GM19035 (cell line): Measurements from ENCODE around the gene MBOAT7.

Experiments
- ATAC-seq: cut with Tn5 transposase; IDR thresholded peaks from one replicate; pipeline ENCODE4 v1.9.1; 2021; ENCODE audit not compliant: unreplicated experiment

The MBOAT7 gene

GRCh38 chr19:54164369-54165068, 24.9 kb downstream of the MBOAT7 start:
- no peak for ATAC-seq

GRCh38 chr19:54162884-54163283, 26.5 kb downstream of the MBOAT7 start:
- no peak for ATAC-seq

DNA sequence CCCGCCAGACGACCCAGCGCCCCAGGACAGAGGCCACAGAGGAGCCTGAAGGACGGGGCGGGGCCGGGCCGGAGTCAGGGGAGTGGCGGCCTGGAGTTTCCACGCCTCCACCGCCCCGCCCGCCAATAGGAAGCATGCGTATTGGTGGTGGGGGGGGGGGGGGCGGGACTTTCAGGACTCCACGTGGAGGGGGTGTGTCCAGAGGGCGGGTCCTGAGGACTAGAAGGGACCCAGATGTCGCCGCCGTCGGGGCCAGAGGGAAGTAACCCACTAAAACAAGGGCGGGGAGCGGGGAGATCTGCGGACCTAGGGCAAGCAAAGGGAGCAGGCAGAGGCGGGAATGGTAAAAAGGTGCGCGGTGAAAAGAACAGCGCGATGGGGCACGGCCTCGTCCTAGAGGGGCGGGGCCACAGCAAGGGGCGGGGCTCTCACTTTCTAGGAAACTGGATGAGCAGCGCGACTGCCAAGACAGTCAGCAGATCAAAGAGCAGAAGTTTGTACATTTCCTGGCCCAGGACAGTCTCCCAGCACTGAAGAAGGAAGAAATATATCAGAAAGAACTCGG, 27.1 kb downstream of the MBOAT7 start:
- no peak for ATAC-seq

GRCh38 chr19:54160854-54161253, 28.5 kb downstream of the MBOAT7 start:
- ATAC-seq, result no peak

DNA sequence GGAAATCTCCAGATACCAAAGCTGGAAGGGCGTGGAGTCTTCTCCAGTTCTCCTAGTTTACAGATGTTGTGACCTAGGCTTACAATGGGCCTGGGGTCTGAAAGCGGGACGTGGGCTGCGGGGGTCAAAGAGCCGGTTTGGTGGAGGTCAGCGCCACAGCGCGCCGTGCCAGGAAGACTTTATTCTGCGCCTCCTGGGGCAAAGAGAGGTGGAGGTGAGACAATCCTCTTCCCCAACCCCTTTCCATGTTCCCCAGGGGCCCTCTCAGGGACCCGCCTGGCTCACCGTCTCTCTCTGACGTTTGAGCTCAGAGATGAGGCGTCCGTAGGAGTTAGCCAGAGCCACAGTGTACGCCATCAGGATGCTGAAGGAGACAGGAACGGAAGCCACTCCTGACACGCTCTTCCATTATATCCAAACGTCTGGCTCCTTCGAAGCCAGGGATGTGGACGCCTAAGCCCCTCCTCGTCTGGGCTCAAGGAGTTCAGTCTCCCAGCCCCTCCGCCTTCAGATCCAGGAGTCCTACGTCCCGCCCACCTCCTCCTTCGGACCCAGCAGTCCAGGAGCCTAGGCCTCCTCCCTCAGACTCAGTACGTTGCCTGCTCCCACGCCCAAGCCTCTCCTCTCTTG, 29.1 kb downstream of the MBOAT7 start:
- peak; percentile 1 for ATAC-seq

GRCh38 chr19:54159352-54160181, 29.8 kb downstream of the MBOAT7 start, which contains the start of gene LENG1:
Gene LENG1, minus strand, starts transcription at chr19:54159721. Its CDS starts 26 bp downstream, at chr19:54159695.
- ATAC-seq, result peak; percentile 87

GRCh38 chr19:54158812-54159351, 30.5 kb downstream of the MBOAT7 start:
- ATAC-seq, result no peak

DNA sequence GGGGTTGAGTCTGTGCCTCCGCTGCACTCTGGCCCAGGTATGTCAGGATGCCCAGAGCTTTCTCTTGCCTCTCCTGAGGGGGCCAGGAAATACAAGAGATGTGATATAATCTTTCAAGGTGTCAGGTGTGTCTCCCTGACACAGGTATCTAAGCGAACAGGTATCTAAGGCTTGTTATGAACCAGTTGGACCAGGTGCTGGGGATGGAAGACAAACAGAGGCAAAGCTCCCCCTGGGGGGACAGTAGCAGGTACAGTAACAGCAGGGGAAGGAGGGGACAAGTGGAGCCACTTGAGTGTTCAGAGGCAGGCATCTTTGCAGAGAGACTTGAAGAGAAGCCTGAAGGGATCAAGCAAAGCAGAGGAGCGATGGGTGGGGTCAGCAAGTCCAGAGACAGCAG, 32.4 kb downstream of the MBOAT7 start:
- ATAC-seq, result no peak

DNA sequence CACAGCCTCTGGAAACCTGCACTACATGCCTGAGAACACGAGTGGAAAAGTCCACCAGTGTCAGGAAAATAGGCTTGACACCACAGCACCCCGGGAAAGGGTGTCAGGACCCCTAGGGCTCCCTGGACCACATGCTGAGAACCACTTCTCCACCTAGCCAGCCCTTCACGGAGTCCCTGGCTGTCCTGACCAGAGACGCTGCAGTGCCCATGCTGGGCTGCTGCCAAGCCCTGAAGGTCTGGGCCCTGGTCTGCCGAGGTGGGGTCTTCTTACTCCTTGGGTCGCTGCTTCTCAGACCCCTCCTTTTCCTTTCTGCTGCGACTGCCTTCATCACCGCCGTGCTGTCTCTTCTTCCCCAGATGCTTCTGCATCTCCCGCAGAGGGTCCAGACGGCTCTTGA, 32.9 kb downstream of the MBOAT7 start:
- ATAC-seq, result no peak

- ATAC-seq, result no peak
These were observed 33.7 kb downstream of the MBOAT7 start for GRCh38 chr19:54155694-54156093.

- no peak for ATAC-seq
These were observed 34.6 kb downstream of the MBOAT7 start for GRCh38 chr19:54154603-54155345.

GRCh38 chr19:54153731-54154326, 35.6 kb downstream of the MBOAT7 start:
- no peak for ATAC-seq

GRCh38 chr19:54152878-54153524, 36.4 kb downstream of the MBOAT7 start:
- no peak for ATAC-seq

- no peak for ATAC-seq
These were observed 37.1 kb downstream of the MBOAT7 start for GRCh38 chr19:54152267-54152666.

DNA sequence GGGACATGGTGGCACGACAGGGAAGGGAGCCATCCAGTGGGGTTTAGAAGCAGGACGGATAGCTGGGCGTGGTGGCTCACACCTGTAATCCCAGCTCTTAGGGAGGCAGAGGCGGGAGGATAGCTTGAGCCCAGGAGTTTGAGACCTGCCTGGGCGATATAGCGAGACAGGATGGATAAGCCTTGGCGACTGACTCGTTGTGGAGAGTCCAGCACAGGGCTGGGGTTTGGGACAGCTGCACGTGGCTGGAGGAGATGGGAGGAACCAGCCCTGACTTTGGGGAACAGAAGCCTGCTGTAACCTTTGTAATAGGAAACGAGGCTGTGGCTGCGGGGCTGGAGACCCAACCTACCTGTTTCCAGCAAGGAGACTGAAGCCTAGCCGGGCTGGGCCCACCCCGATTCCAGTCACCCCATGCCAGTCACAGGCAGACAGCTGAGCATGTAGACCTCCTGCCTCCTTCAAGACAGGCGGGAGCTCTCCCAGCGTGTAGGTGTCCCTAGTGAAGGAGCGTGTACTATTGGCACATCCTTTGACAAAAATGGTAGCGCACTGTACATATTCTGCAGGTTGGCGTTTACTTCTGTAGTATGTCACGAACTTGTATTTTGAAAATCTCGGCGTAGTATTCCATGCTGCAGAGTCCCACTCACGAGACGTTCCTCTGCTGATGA, 37.9 kb downstream of the MBOAT7 start:
- no peak for ATAC-seq

- no peak for ATAC-seq
These were observed 40.2 kb downstream of the MBOAT7 start for GRCh38 chr19:54149021-54149812.

DNA sequence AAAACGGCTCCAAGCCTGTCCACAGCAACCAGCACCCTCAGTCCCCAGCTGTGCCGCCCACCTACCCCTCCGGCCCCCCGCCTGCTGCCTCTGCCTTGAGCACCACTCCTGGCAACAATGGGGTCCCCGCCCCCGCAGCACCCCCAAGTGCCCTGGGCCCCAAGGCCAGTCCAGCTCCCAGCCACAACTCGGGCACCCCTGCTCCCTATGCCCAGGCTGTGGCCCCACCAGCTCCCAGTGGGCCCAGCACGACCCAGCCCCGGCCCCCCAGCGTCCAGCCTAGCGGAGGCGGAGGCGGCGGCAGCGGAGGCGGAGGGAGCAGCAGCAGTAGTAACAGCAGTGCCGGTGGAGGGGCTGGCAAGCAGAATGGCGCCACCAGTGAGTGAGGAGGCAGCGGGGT, 41.2 kb downstream of the MBOAT7 start:
- ATAC-seq, result no peak

DNA sequence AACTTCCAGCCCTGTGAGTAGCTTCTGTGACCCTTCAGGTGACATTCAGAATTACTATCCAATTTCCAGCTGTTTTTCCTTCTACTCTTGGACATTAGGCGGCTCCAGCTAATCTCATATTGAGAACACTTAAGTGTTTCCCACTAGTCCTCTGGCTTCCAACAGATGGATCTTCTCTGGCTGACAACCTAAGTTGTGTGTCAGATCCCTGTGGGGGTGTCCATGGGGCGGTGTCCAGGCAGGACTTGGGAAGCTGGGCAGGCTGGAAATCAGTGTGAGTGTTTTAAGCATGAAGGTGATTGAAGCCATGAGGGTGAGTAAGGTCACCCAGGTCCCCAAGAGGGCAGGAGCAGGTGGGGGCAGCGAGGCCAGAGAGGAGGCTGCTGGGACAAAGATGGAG, 41.7 kb downstream of the MBOAT7 start:
- ATAC-seq, result no peak
